H9 (cell line): ENCODE data around the gene PTPRN2. TPM values are rescaled to one million over a fixed set of nuclear protein-coding genes. Genes with fewer than 3 reads are reported as not detected.

ENCODE experiments used
- DNase-seq: peaks from one replicate; pipeline ENCODE4 v3.0.0-alpha.2; 2017
- H2AFZ ChIP-seq: one replicate; pipeline ENCODE4 v1.6.1; 2013; ENCODE audit warnings: mild to moderate bottlenecking, low read length, control low read depth, moderate library complexity
- H2AK5ac ChIP-seq: 2 replicates; pipeline ENCODE4 v1.6.1; 2013; ENCODE audit warnings: low read length, control low read depth, mixed read lengths; ENCODE audit not compliant: insufficient read length
- H2BK120ac ChIP-seq: one replicate; pipeline ENCODE4 v1.6.1; 2013; ENCODE audit warnings: low read depth, mild to moderate bottlenecking, low read length, control low read depth, inconsistent platforms; ENCODE audit not compliant: poor library complexity, severe bottlenecking
- H2BK12ac ChIP-seq: 2 replicates; pipeline ENCODE4 v1.6.1; 2013; ENCODE audit warnings: low read length, control low read depth, mixed read lengths, low read depth; ENCODE audit not compliant: insufficient read length
- H2BK15ac ChIP-seq: 2 replicates; pipeline ENCODE4 v1.6.1; 2013; ENCODE audit warnings: low read depth, low read length, control low read depth
- H2BK20ac ChIP-seq: one replicate; pipeline ENCODE4 v1.6.1; 2013; ENCODE audit warnings: low read depth, mild to moderate bottlenecking, low read length, control low read depth, inconsistent platforms; ENCODE audit not compliant: poor library complexity, severe bottlenecking
- H2BK5ac ChIP-seq: 2 replicates; pipeline ENCODE4 v1.6.1; 2013; ENCODE audit warnings: low read length, control low read depth, mixed read lengths; ENCODE audit not compliant: insufficient read length
- H3K14ac ChIP-seq: 2 replicates; pipeline ENCODE4 v1.6.1; 2013; ENCODE audit warnings: low read length, control low read depth; ENCODE audit not compliant: insufficient read depth
- H3K18ac ChIP-seq: 2 replicates; pipeline ENCODE4 v1.6.1; 2013; ENCODE audit warnings: low read depth, mild to moderate bottlenecking, mixed read lengths, low read length, control low read depth; ENCODE audit not compliant: insufficient read length
- H3K23ac ChIP-seq: 2 replicates; pipeline ENCODE4 v1.6.1; 2013; ENCODE audit warnings: low read length, control low read depth, mixed read lengths, low read depth; ENCODE audit not compliant: insufficient read length
- H3K23me2 ChIP-seq: 2 replicates; pipeline ENCODE4 v1.6.1; 2013; ENCODE audit warnings: low read depth, mild to moderate bottlenecking, mixed read lengths, low read length, control low read depth; ENCODE audit not compliant: insufficient read length, poor library complexity, severe bottlenecking
- H3K27ac ChIP-seq: 2 replicates; pipeline ENCODE4 v1.5.1; 2013; ENCODE audit warnings: low read length, control low read depth, mixed read lengths, low read depth; ENCODE audit not compliant: insufficient read length
- H3K27me3 ChIP-seq: 2 replicates; pipeline ENCODE4 v1.6.1; 2013; ENCODE audit warnings: low read length, control low read depth, inconsistent platforms; ENCODE audit not compliant: insufficient read depth
- H3K4ac ChIP-seq: 2 replicates; pipeline ENCODE4 v1.6.1; 2013; ENCODE audit warnings: low read depth, mild to moderate bottlenecking, control low read depth, inconsistent platforms, low read length, moderate library complexity
- H3K4me1 ChIP-seq: 2 replicates; pipeline ENCODE4 v1.6.1; 2013; ENCODE audit warnings: low read length, control low read depth, inconsistent platforms; ENCODE audit not compliant: insufficient read depth
- H3K4me2 ChIP-seq: 2 replicates; pipeline ENCODE4 v1.6.1; 2013; ENCODE audit warnings: low read length, control low read depth, mixed read lengths; ENCODE audit not compliant: insufficient read length, insufficient read depth
- H3K56ac ChIP-seq: 2 replicates; pipeline ENCODE4 v1.6.1; 2013; ENCODE audit warnings: low read depth, mild to moderate bottlenecking, mixed read lengths, low read length, control low read depth; ENCODE audit not compliant: insufficient read length
- H3K79me1 ChIP-seq: 2 replicates; pipeline ENCODE4 v1.6.1; 2013; ENCODE audit warnings: low read depth, mild to moderate bottlenecking, moderate library complexity, low read length, control low read depth, inconsistent platforms; ENCODE audit not compliant: insufficient read depth, poor library complexity, severe bottlenecking
- H3K79me2 ChIP-seq: 2 replicates; pipeline ENCODE4 v1.6.1; 2013; ENCODE audit warnings: low read length, control low read depth, inconsistent platforms; ENCODE audit not compliant: insufficient read depth
- H3K9ac ChIP-seq: 2 replicates; pipeline ENCODE4 v1.6.1; 2013; ENCODE audit warnings: low read length, control low read depth, mixed read lengths; ENCODE audit not compliant: insufficient read length; ENCODE audit errors: extremely low read depth
- H3K9me3 ChIP-seq: one replicate; pipeline ENCODE4 v1.6.1; 2013; ENCODE audit warnings: low read depth, low read length, inconsistent platforms; ENCODE audit not compliant: control insufficient read depth
- H3T11ph ChIP-seq: one replicate; pipeline ENCODE4 v1.6.1; 2013; ENCODE audit warnings: mild to moderate bottlenecking, low read length, control low read depth, inconsistent platforms
- H4K20me1 ChIP-seq: one replicate; pipeline ENCODE4 v1.6.1; 2013; ENCODE audit not compliant: control insufficient read depth, insufficient read length, insufficient read depth
- H4K5ac ChIP-seq: 2 replicates; pipeline ENCODE4 v1.6.1; 2013; ENCODE audit warnings: low read depth, mild to moderate bottlenecking, mixed read lengths, low read length, control low read depth; ENCODE audit not compliant: insufficient read length
- H4K8ac ChIP-seq: replicated peaks from 2 replicates; pipeline ENCODE4 v1.6.1; 2013; ENCODE audit warnings: low read length, control low read depth, mixed read lengths, low read depth; ENCODE audit not compliant: insufficient read length
- H4K91ac ChIP-seq: 2 replicates; pipeline ENCODE4 v1.6.1; 2013; ENCODE audit warnings: low read depth, mild to moderate bottlenecking, moderate library complexity, mixed read lengths, low read length, control low read depth; ENCODE audit not compliant: insufficient read length
- H3K27ac Mint-ChIP-seq, 3 experiments: 2 replicates in 2 of 3; 3 replicates in 1 of 3; pipeline ENCODE4 v1.8.0; 2020 to 2021; ENCODE audit warnings: mixed read lengths in 3 of 3, mild to moderate bottlenecking in 1 of 3, moderate library complexity in 1 of 3
- H3K27me3 Mint-ChIP-seq: 2 replicates; pipeline ENCODE4 v1.8.0; 2021; ENCODE audit warnings: low read depth, mild to moderate bottlenecking, moderate library complexity, mixed read lengths
- H3K36me3 Mint-ChIP-seq, 3 experiments: 2 replicates in 2 of 3; 3 replicates in 1 of 3; pipeline ENCODE4 v1.8.0; 2020 to 2021; ENCODE audit warnings: low read depth in 3 of 3, mixed read lengths in 3 of 3; ENCODE audit not compliant: insufficient read depth in 1 of 3
- H3K4me1 Mint-ChIP-seq, 2 experiments: 2 replicates each; pipeline ENCODE4 v1.8.0; 2020; ENCODE audit warnings: mixed read lengths in 2 of 2
- H3K4me3 Mint-ChIP-seq, 2 experiments: 2 replicates in 1 of 2; 3 replicates in 1 of 2; pipeline ENCODE4 v1.8.0; 2020 to 2021; ENCODE audit warnings: mild to moderate bottlenecking in 2 of 2, mixed read lengths in 2 of 2, moderate library complexity in 1 of 2
- H3K9me3 Mint-ChIP-seq, 2 experiments: 2 replicates in 1 of 2; 3 replicates in 1 of 2; pipeline ENCODE4 v1.8.0; 2020; ENCODE audit warnings: mild to moderate bottlenecking in 2 of 2, mixed read lengths in 2 of 2, moderate library complexity in 1 of 2
- CTCF ChIP-seq: fragments of 200-600 bp; sonication (generic); conservative IDR thresholded peaks from 3 replicates; pipeline ENCODE4 v1.8.0; 2021; ENCODE audit warnings: antibody characterized with exemption, mild to moderate bottlenecking
- WGBS: extraction: QIAGEN DNeasy Blood & Tissue Kit; methylation state at CpG from one replicate; pipeline ENCODE4 v1.1.7; 2013; ENCODE audit warnings: missing lambda C conversion rate, low lambda C conversion rate, mixed read lengths; ENCODE audit not compliant: insufficient read length; ENCODE audit errors: extremely low coverage; 5-methylcytosine and 5-hydroxymethylcytosine counted together
- total RNA-seq: library from RNA; stranded (reverse); gene quantifications from 2 replicates; pipeline ENCODE4 v1.2.1, GENCODE V29; 2021

Gene PTPRN2
- total RNA-seq, 1 experiment from 2014 or later, result 5.2 TPM

- no peak overlapping the region for H3K56ac ChIP-seq
- no peak overlapping the region for H2BK20ac ChIP-seq
- no peaks in the 10 kb centered on the region for H3K9me3 ChIP-seq
- WGBS, result no CpG with 5 or more reads among the region's 11 CpGs
- no peak overlapping the region for H2BK5ac ChIP-seq
- H3K18ac ChIP-seq, result no peak overlapping the region
- no peak overlapping the region for H2BK15ac ChIP-seq
- TF ChIP-seq CTCF, result no peak
- Mint-ChIP-seq H3K4me3 (no peak overlapping the region), H3K27ac (no peak overlapping the region), H3K4me1 (no peaks in the 10 kb centered on the region), H3K36me3 (peaks cover 6 to 9% (median 9%) of the 10 kb centered on the region in 3 experiments), H3K9me3 (peaks cover 6 to 9% of the 10 kb centered on the region in 2 experiments), H3K27me3 (peaks cover 1% of the 10 kb centered on the region; the same call in 1 of the 2 replicates)
- no peak overlapping the region for H3K14ac ChIP-seq
- H2BK12ac ChIP-seq, result no peak overlapping the region
- H3K27me3 ChIP-seq, result no peaks in the 10 kb centered on the region
- H3K9ac ChIP-seq, result no peak overlapping the region
- DNase-seq, result no peak
- H3K27ac ChIP-seq, result no peak overlapping the region
- H3K4me1 ChIP-seq, result no peaks in the 10 kb centered on the region
- no peak overlapping the region for H4K8ac ChIP-seq
- H3K4ac ChIP-seq, result no peak overlapping the region
- H3K23me2 ChIP-seq, result no peaks in the 10 kb centered on the region
- H2AK5ac ChIP-seq, result no peak overlapping the region
- H2AFZ ChIP-seq, result no peak overlapping the region
- no peaks in the 10 kb centered on the region for H3K79me1 ChIP-seq
- no peak overlapping the region for H2BK120ac ChIP-seq
- H4K5ac ChIP-seq, result no peak overlapping the region
- H3K79me2 ChIP-seq, result no peaks in the 10 kb centered on the region
- no peak overlapping the region for H3K4me2 ChIP-seq
- no peak overlapping the region for H4K91ac ChIP-seq
- H3K23ac ChIP-seq, result no peak overlapping the region
- H4K20me1 ChIP-seq, result no peaks in the 10 kb centered on the region
- H3T11ph ChIP-seq, result no peak overlapping the region
These were observed 511.4 kb downstream of the PTPRN2 start for GRCh38 chr7:158076215-158076614.
